ENCODE measurements around the gene NHLRC2. TPM values are rescaled to one million over a fixed set of nuclear protein-coding genes. Genes with fewer than 3 reads are reported as not detected.
"Not testable (repeated sequence)": the region's sequence is repeated elsewhere in the genome, so short reads cannot be mapped to it uniquely, and the experiment has no call there.

Gene NHLRC2
- total and polyA plus RNA-seq, 10 donors: 3.4 to 71.1 (median 47.1) TPM

GRCh38 chr10:113937756-113938155 is 83.3 kb downstream of the NHLRC2 start:
- Histone ChIP-seq H3K4me3 (no peak overlapping the region), H3K27ac (no peak overlapping the region), H3K4me1 (peaks cover 0 to 8% (median 0%) of the 10 kb centered on the region in 6 donors), H3K36me3 (no peaks in the 10 kb centered on the region), H3K27me3 (replicated peaks in 1 of 7) (no peaks in the 10 kb centered on the region), H3K9me3 (no peaks in the 10 kb centered on the region)
- 81 to 84% (median 82%) methylated on average over 7 of the region's 7 CpGs for WGBS, 5 donors
- TF ChIP-seq CTCF (IDR thresholded peaks at IDR 0.05 in 8 of 11, conservative IDR thresholded peaks at IDR 0.05 in 3 of 11) (no peak), POLR2A (IDR thresholded peaks at IDR 0.05) (no peak)
- intact Hi-C loops (cut with DNase I; ENCODE audit: low total_unique reads): no loop called here
- no peak for DNase-seq

DNA sequence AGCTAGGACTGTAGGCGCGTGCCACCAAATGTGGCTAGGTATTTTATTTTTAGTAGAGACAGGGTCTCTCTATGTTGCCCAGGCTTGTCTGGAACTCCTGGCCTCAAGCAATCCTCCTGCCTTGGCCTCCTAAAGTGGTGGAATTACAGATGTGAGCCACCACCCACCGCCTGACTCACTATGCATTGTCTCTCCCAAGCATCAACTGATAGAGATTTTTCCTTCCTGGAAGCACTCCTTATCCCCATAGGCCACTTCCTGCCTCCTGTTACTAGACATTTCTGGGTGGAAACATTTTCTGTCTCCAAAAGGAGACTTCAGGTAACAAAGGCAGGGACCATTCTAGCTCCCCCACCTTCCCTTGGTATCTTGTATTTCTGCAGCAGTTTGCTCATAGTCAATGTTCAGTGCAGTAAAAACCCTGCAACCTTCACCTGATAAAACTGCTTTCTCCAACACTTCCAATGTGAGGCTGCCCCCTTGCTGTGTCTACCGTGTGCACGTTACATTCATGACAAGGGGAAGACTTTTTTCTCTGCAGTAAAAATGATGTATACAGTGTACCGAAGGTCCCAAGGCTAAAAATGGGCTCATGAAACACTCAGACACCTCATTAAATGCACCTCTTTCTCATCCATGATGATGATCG is 84.9 kb downstream of the NHLRC2 start:
- Histone ChIP-seq H3K27me3 (replicated peaks in 1 of 7) (no peaks in the 10 kb centered on the region), H3K27ac (no peak overlapping the region), H3K4me3 (no peak overlapping the region), H3K4me1 (no peaks in the 10 kb centered on the region), H3K9me3 (no peaks in the 10 kb centered on the region), H3K36me3 (no peaks in the 10 kb centered on the region)
- 79 to 86% (median 83%) methylated on average over 7 of the region's 7 CpGs for WGBS, 5 donors
- no peak for TF ChIP-seq POLR2AphosphoS5 (IDR thresholded peaks at IDR 0.05)
- no peak for TF ChIP-seq CTCF (IDR thresholded peaks at IDR 0.05 in 8 of 11, conservative IDR thresholded peaks at IDR 0.05 in 3 of 11)
- TF ChIP-seq POLR2A (IDR thresholded peaks at IDR 0.05): no peak
- intact Hi-C loops (cut with DNase I; ENCODE audit: low total_unique reads): no loop called here
- DNase-seq: no peak

DNA sequence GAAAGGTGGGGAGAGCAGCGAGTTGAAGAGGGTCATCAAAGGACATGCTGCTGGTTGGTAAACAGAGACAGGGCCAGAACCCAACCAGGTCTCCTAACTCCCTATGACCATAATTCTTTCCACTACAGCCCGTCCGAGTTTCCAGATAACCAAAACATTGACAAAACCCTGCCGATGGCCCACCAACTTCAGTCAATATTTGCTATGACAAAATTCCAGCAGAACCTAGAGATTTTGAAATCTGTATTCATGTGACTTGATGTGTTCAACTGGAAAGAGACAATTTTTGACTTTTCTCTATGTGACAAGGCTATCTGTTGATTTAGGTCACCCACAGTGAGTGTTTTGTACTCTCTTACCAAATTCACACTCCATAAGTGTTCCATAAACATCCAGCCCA is 86.7 kb downstream of the NHLRC2 start:
- TF ChIP-seq CTCF (IDR thresholded peaks at IDR 0.05 in 8 of 11, conservative IDR thresholded peaks at IDR 0.05 in 3 of 11) (no peak), POLR2A (IDR thresholded peaks at IDR 0.05) (no peak), POLR2AphosphoS5 (IDR thresholded peaks at IDR 0.05) (no peak)
- intact Hi-C loops (cut with DNase I; ENCODE audit: low total_unique reads): no loop called here
- DNase-seq: no peak
- no peak overlapping the region for H3K27ac ChIP-seq
- 91 to 96% (median 95%) methylated on average over 4 of the region's 4 CpGs for WGBS, 5 donors
- H3K27me3 ChIP-seq (replicated peaks in 1 of 7): no peaks in the 10 kb centered on the region
- no peaks in the 10 kb centered on the region for H3K36me3 ChIP-seq
- H3K4me1 ChIP-seq: no peaks in the 10 kb centered on the region
- H3K4me3 ChIP-seq: no peak overlapping the region
- no peaks in the 10 kb centered on the region for H3K9me3 ChIP-seq

GRCh38 chr10:113943196-113943595 is 88.7 kb downstream of the NHLRC2 start:
- H3K27ac ChIP-seq; H3K4me3 ChIP-seq; H3K9me3 ChIP-seq; H3K4me1 ChIP-seq; intact Hi-C loops (cut with DNase I; ENCODE audit: low total_unique reads); H3K27me3 ChIP-seq (replicated peaks in 1 of 7); H3K36me3 ChIP-seq; DNase-seq: not testable (repeated sequence)
- 93 to 99% (median 95%) methylated on average over 7 of the region's 7 CpGs for WGBS, 5 donors
